ENCODE data around the gene CDYL2. TPM values are rescaled to one million over a fixed set of nuclear protein-coding genes. Genes with fewer than 3 reads are reported as not detected.

The CDYL2 gene
- total and polyA plus RNA-seq, 4 donors: 1.3 to 12.6 (median 3.7) TPM

GRCh38 chr16:80591071-80591915 lies 213.1 kb downstream of the CDYL2 start:
- Histone ChIP-seq H3K27ac (ENCODE audit: low read depth in 1 of 2, low read length in 1 of 2) (no peak overlapping the region), H3K27me3 (ENCODE audit: control insufficient read depth in 3 of 3, insufficient read depth in 3 of 3, low read length in 2 of 3) (no peaks in the 10 kb centered on the region), H3K9ac (ENCODE audit: insufficient read depth in 1 of 2, low read length in 2 of 2) (no peak overlapping the region), H3K4me1 (ENCODE audit: control insufficient read depth in 5 of 5, insufficient read depth in 5 of 5, low read length in 5 of 5) (no peaks in the 10 kb centered on the region), H3K9me3 (ENCODE audit: control insufficient read depth in 4 of 4, insufficient read depth in 3 of 4, low read length in 3 of 4) (peaks cover 0 to 4% (median 0%) of the 10 kb centered on the region in 4 donors), H3K36me3 (ENCODE audit: control insufficient read depth in 4 of 4, insufficient read depth in 4 of 4, low read length in 4 of 4) (no peaks in the 10 kb centered on the region), H3K4me3 (no peak overlapping the region)
- ATAC-seq (ENCODE audit: insufficient read depth, low FRiP score): no peak
- DNase-seq: no peak
- 49 to 58% methylated on average over 7 of the region's 7 CpGs for WGBS, 2 donors
- no peak for TF ChIP-seq CTCF (IDR thresholded peaks at IDR 0.05; ENCODE audit: control extremely low read depth, extremely low read depth)

GRCh38 chr16:80587071-80587470 lies 217.3 kb downstream of the CDYL2 start:
- ATAC-seq (ENCODE audit: insufficient read depth, low FRiP score) (no peak), DNase-seq (no peak)
- H3K27ac ChIP-seq (ENCODE audit: low read depth in 1 of 2, low read length in 1 of 2): no peak overlapping the region
- no peaks in the 10 kb centered on the region for H3K27me3 ChIP-seq (ENCODE audit: control insufficient read depth in 3 of 3, insufficient read depth in 3 of 3, low read length in 2 of 3)
- no peaks in the 10 kb centered on the region for H3K4me1 ChIP-seq (ENCODE audit: control insufficient read depth in 5 of 5, insufficient read depth in 5 of 5, low read length in 5 of 5)
- TF ChIP-seq CTCF (IDR thresholded peaks at IDR 0.05; ENCODE audit: control extremely low read depth, extremely low read depth): no peak
- no peak overlapping the region for H3K9ac ChIP-seq (ENCODE audit: insufficient read depth in 1 of 2, low read length in 2 of 2)
- 53 to 77% methylated on average over 4 of the region's 4 CpGs for WGBS, 2 donors
- no peak overlapping the region for H3K4me3 ChIP-seq
- H3K9me3 ChIP-seq (ENCODE audit: control insufficient read depth in 4 of 4, insufficient read depth in 3 of 4, low read length in 3 of 4): peaks cover 0 to 4% (median 0%) of the 10 kb centered on the region in 4 donors
- H3K36me3 ChIP-seq (ENCODE audit: control insufficient read depth in 4 of 4, insufficient read depth in 4 of 4, low read length in 4 of 4): no peaks in the 10 kb centered on the region

GRCh38 chr16:80586476-80586875 lies 217.9 kb downstream of the CDYL2 start:
- DNase-seq (no peak), ATAC-seq (ENCODE audit: insufficient read depth, low FRiP score) (no peak)
- H3K36me3 ChIP-seq (ENCODE audit: control insufficient read depth in 4 of 4, insufficient read depth in 4 of 4, low read length in 4 of 4): no peaks in the 10 kb centered on the region
- no peaks in the 10 kb centered on the region for H3K4me1 ChIP-seq (ENCODE audit: control insufficient read depth in 5 of 5, insufficient read depth in 5 of 5, low read length in 5 of 5)
- no peaks in the 10 kb centered on the region for H3K27me3 ChIP-seq (ENCODE audit: control insufficient read depth in 3 of 3, insufficient read depth in 3 of 3, low read length in 2 of 3)
- H3K27ac ChIP-seq (ENCODE audit: low read depth in 1 of 2, low read length in 1 of 2): no peak overlapping the region
- no peak overlapping the region for H3K9ac ChIP-seq (ENCODE audit: insufficient read depth in 1 of 2, low read length in 2 of 2)
- H3K4me3 ChIP-seq: no peak overlapping the region
- TF ChIP-seq CTCF (IDR thresholded peaks at IDR 0.05; ENCODE audit: control extremely low read depth, extremely low read depth): no peak
- H3K9me3 ChIP-seq (ENCODE audit: control insufficient read depth in 4 of 4, insufficient read depth in 3 of 4, low read length in 3 of 4): peaks cover 0 to 3% (median 0%) of the 10 kb centered on the region in 4 donors

Measured in lung (tissue), 12 donors.